AG20443 (cell line): Measurements from ENCODE around the gene FARP1.

Source experiments
- DNase-seq: peaks from one replicate; pipeline ENCODE4 v3.0.0; 2012; ENCODE audit warnings: low spot score, mixed read lengths

The FARP1 gene

GRCh38 chr13:98133946-98134345, 8.9 kb upstream of the FARP1 start:
- no peak for DNase-seq

DNA sequence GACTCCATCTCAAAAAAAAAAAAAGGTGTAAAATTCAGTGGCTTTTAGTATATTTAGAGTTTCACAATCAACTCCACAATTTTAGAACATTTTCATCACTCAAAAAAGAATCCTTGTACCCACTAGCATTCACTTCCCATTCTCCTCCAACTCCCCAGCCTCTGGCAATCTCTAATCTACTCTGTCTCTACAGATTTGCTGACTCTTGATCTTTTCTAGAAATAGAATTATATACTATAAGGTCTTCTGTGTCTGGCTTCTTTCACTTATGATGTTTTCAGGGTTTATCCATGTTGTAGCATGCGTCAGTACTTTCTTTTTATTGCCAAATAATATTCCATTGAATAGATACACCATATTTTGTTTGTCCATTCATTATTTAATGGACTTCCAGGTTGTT, 8.0 kb upstream of the FARP1 start:
- DNase-seq = no peak

DNA sequence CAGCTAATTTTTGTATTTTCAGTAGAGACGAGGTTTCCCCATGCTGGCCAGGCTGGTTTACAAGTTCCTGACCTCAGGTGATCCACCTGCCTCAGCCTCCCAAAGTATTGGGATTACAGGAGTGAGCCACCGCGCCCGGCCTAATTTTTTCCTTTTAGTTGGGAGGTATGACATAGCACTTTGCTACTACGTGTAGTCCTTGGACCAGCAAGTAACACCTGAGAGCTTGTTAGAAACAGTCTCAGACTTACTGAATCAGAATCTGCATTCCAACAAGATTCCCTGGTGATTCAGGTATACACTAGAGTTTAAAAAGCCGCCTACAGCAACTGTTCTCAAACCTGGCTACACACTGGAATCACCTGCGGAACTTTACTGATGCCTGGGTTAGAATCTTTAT, 1.8 kb upstream of the FARP1 start:
- no peak for DNase-seq

- no peak for DNase-seq
These were observed 1.1 kb upstream of the FARP1 start for GRCh38 chr13:98141509-98142379.

DNA sequence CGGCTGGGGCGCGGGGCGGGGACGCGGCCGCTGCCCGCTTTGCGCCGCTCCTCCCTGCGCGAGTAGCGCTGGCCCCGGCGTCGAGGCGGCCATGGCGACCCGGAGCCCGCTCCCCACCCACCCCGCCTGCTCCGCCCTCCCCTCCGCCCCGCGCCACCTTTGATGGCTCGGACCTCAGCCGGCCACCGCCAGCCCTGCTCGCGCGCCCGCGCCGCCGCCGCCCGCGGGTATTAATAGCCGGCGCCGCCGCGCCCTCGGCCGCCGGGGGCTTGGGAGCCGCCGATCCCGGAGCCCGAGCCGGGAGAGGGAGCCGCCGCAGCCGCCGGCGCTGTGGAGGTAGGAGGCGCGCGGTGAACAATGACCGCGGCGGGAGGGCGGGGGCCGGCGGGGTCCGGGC, 261 bp downstream of the FARP1 start:
- DNase-seq = no peak

DNA sequence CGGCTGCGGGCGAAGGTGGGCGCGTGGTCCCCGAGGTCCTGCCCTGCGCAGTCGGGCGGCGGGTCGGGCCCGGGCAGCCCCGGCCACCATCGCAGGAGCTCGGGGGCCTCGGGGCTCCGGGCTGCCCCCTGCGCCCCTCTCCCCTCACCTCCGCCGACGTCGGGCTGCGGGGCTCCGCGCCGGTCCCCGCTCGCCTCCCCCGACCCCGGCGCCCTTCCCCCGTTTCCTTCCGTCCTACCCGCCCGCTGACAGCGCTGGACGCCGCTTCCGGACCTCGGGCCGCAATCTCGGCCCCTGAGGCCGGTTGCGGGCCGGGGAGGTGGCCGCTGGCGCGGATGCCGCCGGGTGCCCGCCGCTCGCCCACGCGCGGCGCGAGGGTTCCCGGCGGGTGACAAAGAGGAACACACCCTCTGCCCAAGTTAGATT, 720 bp downstream of the FARP1 start:
- DNase-seq = peak; percentile 58

DNA sequence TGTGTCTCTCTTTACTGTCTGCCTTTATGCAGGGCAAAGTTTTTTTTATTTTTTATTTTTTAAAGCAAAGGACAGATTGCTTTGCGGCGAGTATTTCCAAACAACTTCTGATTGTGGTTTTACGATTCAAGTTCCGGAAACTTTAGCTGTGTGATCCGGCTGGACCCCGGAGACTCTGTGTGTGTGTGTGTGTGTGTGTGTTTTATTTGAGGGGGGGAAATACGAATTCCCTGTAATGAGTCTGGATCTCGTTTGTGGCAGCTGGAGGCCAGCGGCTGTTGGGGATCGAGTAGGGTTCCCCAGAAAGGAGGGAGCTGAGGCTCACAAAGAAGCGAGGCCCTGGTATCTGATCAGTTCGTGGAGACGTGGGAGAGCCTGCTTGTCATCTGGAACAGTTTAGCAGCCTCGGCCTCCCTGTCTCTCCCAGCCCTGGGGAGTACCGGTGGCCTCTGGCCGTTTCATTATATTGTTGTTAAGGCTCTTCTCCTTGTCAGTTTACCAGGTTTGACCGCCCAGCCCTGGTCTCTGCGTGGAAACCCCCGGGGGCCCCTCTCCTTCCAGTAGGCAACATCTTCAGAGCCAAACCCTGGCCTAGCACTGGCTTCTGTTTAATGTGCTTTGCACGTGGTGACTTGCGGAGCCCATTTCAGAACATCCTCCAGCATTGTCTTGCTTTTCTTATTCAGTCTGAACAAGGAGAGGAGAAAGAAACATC, 1.3 kb downstream of the FARP1 start:
- peak; percentile 51 for DNase-seq

GRCh38 chr13:98144801-98145350, 2.0 kb downstream of the FARP1 start:
- DNase-seq = peak; percentile 58

- DNase-seq = no peak
These were observed 4.6 kb downstream of the FARP1 start for GRCh38 chr13:98147521-98147920.

DNA sequence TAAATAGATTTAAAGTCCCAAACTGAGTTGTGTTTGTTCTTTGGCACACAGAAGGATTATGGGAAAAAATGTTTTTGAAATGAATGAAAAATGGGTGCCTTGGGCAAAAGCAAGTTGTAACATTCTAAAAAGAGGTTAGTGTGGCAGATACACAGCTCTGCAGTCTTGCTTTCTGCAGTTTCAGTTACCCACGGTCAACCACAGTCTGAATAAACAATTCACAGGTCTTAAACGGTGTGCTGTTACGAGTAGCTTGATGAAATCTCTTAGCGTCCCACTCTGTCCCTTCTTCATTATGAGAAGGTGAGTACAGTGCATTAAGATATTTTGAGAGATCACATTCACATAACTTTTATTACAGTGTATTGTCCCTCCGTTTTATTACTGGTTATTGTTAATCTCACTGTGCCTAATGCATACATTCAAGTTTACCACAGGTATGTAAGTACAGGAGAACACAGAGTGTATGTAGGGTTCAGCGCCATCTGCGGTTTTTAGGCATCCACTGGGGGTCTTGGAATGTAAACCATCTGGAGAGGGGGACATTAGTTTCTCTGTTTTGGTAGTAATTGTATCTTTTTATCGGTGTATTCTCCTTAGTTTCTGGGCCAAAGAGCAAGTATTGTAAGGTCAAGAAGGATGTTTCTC, 8.1 kb downstream of the FARP1 start:
- DNase-seq = no peak

DNA sequence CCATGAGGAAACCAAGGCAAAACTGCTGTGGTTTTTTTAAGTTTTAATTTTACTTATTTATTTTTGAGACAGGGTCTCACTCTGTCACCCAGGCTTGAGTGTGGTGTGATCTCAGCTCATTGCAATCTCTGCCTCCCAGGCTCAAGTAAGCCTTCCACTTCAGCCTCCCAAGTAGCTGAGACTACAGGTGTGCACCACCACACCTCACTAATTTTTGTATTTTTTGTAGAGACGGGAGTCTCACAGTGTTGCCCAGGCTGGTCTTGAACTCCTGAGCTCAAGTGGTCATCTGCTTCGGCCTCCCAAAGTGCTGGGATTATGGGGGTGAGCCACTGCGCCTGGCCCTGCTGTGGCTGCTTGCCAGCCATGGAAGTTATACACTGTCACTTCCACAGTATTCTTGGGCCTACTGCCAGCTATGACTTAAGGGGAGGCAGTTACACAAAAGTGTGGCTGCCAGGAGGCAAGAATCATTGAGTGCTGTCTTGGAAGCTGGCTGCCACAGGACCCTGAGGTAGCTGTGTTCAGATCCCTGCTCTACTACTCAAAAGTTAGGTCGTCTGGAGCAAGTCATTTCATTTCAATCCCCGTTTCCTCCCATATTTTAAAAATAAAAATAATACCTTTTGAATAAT, 12.7 kb downstream of the FARP1 start:
- DNase-seq = no peak

GRCh38 chr13:98156259-98156658, 13.4 kb downstream of the FARP1 start:
- no peak for DNase-seq

- no peak for DNase-seq
These were observed 14.3 kb downstream of the FARP1 start for GRCh38 chr13:98157188-98157587.

DNA sequence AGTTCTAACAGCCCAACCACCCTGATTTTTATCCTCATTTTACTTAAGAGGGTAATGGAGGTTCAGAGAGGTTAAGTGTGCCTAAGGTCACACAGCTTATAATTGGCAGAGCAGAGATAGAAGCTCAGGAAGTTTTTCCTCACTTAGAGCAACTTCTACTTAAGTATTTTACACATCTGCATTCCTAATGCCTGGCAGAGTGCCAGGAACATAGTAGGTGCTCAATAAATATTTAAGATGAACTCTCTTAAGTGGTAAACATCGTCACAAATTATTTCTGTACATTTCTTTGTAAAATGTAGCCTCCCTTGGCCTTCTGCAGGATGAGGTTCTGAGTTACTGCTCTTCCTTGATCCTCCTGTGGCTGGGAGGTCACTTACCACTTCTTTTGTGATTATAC, 14.7 kb downstream of the FARP1 start:
- DNase-seq = no peak

DNA sequence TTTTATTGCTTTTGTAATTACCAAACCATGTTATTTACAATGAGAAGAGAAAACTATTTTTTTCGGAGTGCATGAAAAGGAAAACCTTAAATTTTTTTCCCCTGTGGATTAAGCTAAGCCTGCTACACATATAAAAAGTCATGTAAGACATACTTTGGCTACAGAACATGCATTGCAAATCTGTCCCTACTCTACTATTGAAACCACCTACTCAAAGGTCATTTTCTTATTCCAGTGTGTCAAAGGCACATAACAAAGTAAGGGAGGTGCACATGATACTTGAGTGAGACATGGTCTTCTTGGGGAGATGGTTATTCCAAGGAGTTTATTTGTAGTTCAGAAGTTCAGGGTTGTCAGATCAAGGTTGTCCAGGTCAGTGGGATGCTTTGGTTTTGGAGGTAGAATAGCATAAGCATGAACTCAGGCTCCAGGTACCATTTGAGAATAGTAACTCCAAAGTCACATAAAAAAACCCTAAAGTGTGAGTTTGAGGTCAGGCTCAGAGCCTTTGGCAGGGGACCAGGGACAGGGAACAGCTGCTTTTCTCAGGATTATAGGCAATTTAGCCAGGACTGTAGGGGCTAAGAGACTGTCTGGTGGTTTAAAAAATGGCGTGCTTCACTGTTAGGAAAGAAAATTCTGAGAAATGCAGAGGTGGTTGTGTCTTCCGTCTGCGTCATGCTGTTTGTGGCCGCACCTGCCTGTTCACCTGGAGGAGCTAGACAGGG, 15.4 kb downstream of the FARP1 start:
- DNase-seq = no peak

DNA sequence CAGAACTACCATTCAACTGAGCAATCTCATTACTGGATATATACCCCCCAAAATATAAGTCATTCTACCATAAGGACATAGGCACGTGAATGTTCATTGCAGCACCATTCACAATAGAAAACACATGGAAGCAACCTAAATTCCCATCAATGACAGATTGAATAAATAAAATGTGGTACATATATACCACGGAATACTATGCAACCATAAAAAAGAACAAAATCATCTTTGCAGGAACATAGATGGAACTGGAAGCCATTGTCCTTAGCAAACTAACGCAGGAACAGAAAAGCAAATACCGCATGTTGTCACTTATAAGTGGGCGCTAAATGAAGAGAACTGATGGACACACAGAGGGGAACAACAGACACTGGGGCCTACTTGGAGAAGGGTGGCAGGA, 20.0 kb downstream of the FARP1 start:
- DNase-seq = no peak

DNA sequence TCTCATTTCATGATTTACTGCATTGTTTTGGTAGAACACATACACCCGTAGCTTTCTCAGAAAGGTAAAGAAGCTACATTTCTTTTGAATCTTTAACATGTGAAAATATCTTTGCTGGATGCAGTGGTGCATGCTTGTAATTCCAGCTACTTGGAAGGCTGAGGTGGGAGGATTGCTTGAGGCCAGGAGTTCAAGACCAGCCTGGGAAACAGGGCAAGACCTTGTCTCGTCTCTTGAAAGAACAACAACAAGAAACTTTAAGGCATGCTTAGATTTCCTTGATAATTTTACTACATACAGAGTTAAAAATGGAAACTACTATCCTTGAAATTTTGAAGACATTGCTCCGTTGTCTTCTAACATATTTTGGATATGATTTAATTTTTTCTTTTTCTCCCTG, 26.4 kb downstream of the FARP1 start:
- DNase-seq = no peak

- peak; percentile 82 for DNase-seq
These were observed 29.2 kb downstream of the FARP1 start for GRCh38 chr13:98171900-98172589.

GRCh38 chr13:98172590-98173422, 29.9 kb downstream of the FARP1 start:
- DNase-seq = peak; percentile 22
